Urothelium cell line (cell line): ENCODE results near the gene MORN1.
"Not testable (repeated sequence)": the region's sequence is repeated elsewhere in the genome, so short reads cannot be mapped to it uniquely, and the experiment has no call there.

Experiments
- DNase-seq: peaks from one replicate; pipeline ENCODE4 v3.0.0; 2011; ENCODE audit warnings: low spot score, mixed read lengths
- FAIRE-seq: peaks from 2 replicates; lab custom pipeline; 2011; peaks lifted over from hg19 to GRCh38; lab: Jason Lieb, UNC

MORN1 gene

DNA sequence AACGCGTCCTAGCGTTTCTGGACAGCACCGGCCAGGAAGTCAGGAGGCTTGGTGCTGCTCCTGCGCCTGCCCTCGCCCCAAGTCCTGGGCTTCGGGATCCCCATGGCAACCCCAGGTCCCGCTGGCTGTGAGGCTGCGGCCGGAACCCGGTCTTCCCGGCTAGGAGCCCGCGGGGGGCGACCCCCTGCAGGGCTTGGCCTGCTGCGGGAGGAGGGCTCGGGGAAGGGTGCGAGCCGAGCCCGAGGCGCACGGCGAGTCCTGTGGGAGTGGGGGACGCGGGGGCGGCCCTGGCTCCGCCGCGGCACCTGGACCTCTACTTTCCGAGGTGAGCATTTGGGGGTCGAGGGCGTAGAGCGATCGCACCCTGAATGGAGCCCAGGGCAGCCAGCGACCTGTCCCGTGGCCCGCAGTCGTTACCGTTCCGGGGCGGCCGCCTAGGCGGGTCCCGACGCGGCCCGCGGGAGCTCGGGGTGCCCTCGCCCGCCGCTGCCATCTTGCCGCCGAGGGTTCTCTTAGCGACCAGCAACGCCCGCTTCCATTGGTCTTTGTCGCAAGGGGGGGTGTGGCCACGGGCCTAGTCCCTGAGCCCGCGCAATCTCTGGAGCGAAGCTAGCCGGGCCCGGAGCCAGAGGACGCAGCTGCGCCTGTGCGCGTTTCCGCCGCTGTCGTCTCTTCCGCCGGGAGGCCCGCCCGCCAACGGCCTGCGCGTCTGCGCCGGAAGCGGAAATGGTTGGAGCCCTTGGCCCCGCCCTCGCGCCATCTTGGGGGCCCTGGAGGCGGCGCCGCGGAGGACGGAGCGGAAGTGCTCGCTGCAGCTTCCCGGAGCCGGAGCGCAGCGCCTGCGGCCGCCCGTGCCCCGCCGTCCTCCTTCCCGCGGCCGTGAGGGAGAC lies at the start of gene MORN1, which contains the start of gene RER1:
MORN1 (minus strand) TSS at position 514 of the 890 bp plus-strand sequence; CDS start at position 493, 21 bp downstream.
RER1 (plus strand) TSS at position 801 of the 890 bp plus-strand sequence. CDS start 3,950 bp downstream, outside the sequence.
- peak; percentile 79 for FAIRE-seq

DNA sequence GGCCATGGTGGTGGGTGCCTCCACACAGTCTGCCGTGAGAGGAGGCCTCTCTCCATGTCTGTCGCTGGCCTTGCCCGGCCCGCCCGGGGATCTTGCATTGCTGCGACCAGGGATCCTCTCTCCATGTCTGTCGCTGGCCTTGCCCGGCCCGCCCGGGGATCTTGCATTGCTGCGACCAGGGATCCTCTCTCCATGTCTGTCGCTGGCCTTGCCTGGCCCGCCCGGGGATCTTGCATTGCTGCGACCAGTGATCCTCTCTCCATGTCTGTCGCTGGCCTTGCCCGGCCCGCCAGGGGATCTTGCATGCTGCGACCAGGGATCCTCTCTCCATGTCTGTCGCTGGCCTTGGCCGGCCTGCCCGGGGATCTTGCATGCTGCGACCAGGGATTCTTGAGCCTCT lies 49.0 kb upstream of the MORN1 start:
- not testable (repeated sequence) for DNase-seq
- peak; percentile 74 for FAIRE-seq

More for the DNA sequence above, at the start of gene MORN1, which contains the start of gene RER1:
- peak; percentile 97 for DNase-seq

DNA sequence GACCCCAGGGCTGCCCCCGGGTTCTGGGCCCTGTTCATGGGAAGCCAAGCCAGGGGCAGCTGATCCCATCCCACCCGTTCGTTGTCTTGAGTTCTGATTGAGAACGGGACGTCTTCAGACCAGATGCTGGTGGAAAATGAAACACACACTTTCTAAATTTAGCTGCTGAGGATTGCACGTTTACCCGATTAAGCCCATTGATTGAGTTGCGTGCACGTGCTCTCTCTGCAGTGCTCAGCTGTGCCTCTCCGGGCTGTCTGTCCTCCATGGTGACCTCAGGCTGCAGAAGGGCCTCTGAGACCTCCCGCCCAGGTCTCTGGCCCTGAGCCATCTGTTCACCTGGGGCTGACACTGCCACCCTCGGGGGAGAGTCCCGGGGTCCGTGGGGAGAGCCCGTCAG lies 48.0 kb upstream of the MORN1 start:
- FAIRE-seq (no peak), DNase-seq (no peak)

DNA sequence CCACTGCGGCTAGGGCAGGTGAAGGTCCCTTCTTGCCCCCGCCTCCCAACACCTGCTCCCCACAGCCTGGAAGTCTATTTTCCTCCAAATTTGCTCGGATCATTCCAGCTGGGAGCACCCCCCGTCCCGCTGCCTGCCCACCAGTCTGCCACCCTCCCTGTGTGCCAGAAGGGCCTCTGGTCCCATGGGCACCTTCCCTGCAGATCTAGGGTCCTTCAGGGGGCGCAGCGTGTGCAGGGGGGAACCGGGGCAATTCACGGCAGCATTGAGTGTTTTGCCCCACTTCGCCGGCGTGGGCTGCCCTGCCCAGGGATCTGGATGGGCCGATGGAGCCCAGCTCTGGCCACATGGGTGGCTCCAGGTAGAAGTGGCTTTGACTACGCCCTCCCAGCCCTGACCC lies 47.3 kb upstream of the MORN1 start:
- DNase-seq (no peak), FAIRE-seq (no peak)

DNA sequence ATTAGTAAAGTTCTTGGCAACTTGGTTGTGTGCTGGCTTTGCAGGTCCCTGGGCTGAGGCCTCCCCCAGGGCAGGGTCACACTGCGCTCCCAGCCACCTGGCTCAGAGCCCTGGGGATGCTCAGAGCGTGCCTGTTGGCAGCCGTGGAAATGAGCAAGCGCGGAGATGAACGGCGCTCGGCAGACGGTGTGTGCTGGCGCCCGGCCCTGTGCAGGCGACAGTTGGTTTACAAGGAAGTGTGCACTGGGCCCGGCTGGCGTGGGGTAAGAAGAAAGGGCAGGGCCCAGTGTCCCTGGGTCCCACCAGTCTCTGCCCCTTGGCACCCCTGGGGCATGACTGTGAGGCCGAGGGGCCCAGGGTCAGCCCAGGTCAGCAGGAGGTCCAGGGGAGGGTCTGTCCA lies 46.7 kb upstream of the MORN1 start:
- DNase-seq (no peak), FAIRE-seq (no peak)

DNA sequence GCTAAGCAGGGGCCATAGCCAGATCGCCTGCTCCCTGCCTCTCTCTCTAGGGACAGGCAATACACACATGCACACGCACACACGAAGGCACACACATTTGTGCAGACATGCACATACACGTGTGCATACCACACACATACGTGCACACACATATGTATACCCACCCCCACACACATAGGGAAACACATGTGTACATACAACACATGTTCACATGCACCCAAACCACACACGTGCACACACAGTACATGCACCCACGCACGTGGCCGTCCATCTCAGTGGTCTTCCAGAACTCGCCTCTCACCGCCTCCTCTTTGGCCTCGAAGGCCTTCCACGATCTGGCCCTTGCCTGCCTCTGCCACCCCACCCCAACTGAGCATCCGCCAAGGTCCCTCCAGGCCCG lies 46.3 kb upstream of the MORN1 start:
- FAIRE-seq, result no peak
- DNase-seq, result no peak

DNA sequence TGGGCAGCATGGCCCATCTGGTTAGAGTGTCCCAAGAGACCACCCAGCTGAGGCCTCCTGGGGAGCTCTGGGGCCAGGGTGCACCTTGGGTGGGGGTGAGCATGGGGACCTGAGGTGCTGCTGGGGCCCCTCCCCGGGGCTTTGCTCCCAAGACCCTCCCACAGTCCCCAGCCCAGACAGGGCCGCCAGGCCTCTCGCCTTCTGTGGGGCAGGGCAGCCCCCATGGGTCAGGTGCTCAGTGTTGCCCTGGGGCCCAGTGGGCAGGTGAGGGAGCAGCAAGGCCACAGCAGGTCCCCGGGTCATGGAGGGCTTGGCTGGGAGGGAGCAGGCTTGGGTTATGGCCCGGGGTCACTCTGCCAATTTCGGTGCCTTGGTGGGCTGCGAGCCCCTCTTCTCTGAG lies 45.5 kb upstream of the MORN1 start:
- DNase-seq (no peak), FAIRE-seq (no peak)

DNA sequence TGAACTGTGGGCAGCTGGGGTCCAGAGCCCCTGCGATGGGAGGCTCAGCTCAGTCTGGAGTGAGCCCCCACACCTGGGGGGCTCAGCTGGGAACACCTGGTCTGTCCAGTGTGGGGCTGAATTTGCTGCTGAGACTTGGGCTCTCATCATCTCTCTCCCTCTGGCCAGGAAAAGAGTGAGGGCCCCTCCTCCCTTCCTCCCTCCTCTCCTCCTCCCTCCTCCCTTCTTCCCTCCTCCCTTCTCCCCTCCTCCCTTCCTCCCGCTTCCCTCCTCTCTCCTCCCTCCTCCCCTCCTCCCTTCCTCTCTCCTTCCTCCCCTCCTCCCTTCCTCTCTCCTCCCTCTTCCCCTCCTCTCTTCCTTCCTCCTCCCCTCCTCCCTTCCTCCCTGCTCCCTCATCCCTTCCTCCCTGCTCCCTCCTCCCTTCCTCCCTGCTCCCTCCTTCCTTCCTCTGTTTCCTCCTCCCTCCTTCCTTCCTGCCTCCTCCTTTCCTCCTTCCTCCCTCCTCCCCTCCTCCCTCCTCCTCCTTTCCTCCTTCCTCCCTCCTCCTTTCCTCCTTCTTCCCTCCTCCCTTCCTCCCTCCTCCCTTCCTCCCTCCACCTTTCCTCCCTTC lies 44.5 kb upstream of the MORN1 start:
- FAIRE-seq, result no peak
- no peak for DNase-seq

DNA sequence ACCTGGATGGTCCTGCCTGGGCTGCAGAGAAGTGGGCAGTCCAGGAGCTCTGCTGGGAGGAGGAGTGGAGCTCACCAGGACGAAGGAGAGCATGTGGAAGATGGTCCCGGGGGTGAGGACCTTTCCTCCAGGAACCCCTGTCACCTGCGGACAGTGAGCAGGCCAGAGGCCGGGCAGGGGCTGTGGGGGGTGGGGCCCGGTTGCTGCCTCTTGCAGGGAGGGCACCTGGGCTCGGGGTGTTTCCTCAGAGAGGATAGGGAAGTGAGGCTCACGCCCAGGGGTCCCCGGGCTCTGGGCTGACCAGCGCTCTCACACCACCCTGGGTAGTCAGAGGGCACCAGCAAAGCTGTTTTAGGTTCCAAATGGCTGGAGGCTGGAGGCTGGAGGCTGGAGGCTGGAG lies 43.7 kb upstream of the MORN1 start:
- DNase-seq, result no peak
- FAIRE-seq, result no peak

DNA sequence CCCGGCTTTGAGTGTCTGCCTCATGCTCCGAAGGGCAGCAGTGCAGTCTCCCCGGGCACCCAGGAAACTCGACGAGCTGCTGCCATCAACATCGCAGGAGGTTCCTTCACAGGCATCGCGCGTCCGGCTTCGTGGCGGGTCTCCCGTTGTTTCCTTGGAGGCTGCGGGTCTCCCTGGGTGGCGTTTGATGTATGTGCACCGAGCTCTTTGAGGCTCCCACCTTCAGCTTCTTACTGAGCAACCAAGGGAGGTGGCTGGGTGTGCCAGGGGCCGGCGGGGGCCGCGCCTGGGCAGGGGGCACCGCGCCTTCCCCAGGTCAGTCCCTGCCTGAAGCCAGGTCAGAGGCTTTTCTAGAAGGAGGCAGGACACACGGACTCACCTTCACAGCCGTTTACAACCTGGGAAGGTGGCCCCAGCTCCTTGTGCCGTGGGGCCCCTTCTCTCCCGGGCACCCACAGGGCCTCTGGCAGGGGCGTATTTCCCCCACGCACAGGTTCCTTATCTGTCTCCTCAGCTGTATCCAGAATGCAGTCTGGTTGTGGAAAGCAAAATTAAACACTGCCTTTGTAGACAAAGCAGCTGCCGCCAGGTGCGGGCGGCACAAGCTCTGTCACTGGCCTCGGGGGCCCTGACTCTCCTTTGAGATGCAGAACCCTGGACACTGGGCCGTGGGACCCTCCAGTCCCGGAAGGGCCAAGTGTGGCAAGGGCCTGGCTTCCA lies 42.7 kb upstream of the MORN1 start:
- DNase-seq, result no peak
- no peak for FAIRE-seq

DNA sequence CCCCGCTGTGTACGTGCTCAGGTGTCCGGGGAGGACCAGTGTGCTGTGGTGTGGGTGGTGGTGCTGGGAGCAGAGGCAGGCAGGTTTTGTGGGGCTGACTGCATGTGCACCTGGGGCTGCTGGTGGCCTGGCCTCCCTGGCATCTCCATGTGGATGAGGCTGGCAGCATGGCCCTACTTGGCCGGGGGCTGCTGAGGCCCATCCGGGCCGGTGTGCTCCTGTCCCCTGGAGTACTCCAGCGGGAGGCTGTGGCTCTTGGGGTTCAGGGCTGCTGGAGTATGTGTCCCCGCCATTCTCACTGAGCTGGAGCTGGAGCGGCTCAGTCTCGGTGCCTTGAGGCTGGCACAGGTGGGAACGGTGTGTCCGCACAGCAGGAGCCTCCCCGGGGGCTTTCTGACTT lies 41.8 kb upstream of the MORN1 start:
- no peak for FAIRE-seq
- DNase-seq, result no peak

DNA sequence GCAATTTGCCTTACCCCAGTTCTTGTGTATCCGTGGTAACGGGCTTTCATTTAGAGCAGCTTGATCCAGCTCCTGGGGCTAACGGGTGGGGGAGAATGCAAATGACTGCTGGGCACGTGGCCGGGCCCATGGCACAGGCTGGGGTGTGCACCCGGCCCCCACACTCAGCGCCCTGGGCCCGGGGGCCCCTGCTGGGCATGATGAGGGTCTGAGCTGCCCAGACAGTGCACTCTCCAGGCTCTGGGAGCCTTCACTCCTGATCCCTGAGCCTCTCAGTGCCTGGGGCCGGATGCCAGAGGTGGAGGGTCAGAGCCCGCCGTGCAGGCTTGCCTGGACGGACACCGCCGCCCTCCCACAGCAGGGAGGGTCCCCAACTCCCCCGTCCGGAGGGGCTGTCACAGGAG lies 41.1 kb upstream of the MORN1 start:
- FAIRE-seq (no peak), DNase-seq (no peak)

DNA sequence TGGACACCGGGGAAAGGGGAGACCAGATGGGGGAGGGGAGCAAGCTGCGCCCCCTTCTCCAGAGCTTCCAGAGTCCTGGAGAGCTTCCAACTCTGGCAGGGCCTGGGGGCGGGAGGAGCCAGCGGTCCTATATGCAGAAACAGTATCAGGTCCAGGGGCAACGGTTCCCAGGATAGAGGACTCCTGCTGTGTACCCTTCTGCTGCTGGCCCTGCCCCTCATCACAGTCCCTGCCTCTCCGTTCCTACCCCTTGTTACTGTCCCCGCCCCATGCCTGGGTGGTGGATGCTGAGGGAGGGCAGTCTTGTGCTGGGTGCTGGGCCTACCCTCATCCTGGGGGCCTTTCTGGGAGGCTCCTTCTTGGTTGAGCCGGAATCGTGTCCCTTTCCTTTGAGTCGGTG lies 40.2 kb upstream of the MORN1 start:
- FAIRE-seq (no peak), DNase-seq (no peak)

DNA sequence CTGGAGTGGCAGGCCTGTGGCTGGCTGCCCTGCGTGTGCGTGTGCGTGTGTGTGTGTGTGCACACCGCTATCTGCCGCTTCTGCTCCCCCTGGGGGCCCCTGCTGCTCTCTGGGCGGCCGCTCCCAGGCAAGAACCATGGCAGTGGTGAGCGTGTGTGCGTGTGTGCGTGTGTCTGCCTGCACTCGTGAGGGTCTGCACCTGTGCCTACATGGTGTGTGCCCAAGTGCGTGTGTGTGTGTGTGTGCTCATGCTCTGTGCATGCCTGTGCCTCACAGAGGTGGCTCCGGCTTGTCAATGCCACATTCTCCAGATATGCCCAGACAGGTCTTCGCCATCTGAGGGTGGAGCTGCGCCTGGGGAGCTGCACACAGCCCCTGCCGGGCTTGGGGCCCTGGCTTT lies 39.7 kb upstream of the MORN1 start:
- DNase-seq, result no peak
- no peak for FAIRE-seq

DNA sequence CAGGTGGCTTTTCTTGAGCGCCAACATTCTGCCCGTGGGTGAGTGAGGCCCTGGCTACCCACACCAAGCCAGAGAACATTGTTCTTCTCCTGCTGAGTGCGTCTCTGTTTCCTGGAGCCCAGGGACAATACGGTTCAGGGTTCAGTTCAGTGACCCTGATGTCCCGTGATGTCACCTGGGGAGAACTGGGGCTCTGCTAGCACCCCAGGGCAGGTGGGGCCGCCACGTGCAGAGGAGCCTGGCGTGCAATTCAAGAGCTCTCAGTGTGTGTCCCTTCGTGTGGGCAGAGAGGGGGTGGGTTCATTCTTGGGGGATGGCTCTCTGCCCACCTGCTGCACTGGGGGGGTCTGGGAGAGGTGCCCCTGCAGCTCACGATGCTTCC lies 39.2 kb upstream of the MORN1 start:
- FAIRE-seq (no peak), DNase-seq (no peak)

DNA sequence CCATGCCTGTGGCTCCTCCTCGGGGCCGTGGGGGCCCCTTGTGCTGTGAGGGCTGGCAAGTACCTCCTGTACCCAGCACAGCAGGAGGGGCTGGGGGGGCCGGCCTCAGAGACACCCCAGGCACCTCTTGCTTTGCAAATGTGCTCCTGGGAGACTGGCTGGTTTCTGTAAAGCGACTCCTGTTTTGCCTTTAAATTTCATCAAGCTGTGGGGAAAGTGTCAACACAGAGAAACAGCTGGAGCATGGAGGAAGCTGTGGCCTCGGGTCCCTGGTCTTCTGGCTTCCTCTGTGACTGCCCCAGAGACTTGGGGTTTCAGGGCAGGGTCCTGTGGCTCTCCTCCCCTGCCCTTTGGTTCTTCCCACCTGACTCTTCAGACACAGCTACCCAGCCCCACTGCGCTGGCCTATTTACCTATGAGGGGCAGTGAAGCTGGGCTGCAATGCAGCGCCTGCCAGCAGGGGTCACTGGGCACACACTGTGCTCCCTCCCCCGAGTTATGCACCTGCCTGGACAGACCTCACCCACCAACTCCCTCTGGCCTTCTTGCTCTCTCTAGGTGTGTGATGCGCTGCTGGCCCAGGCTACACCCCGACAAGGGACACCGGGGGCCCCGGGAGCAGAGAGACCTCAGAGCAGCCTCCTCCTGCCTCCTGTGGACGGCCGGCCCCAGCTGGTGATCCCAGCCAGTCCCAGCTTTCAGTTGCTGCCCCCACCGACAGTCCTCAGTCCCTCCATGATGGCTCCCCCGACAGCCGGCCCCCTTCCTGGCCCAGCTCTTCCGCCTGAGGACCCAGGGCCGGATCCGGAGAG lies 38.6 kb upstream of the MORN1 start:
- FAIRE-seq (no peak), DNase-seq (no peak)

DNA sequence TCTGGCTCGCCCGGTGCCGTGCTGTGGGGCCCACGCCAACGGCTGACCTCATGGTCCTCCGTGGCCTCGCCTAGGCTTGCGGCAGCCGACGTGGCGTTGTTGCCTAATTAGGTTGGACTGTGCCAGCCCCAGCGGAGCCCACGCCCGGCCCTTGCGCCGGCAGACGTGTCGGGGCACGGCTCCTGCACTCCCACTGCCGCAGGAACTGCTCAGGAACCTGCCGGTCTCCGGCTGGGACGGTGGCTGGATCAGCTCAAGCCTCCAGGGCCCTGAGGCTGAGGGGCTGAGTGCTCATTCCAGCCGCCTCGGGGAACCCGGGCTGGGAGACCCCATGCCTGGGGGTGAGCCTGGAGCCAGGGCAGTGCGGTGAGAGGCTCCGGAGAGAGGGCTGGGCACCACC lies 37.1 kb upstream of the MORN1 start:
- FAIRE-seq (no peak), DNase-seq (no peak)

DNA sequence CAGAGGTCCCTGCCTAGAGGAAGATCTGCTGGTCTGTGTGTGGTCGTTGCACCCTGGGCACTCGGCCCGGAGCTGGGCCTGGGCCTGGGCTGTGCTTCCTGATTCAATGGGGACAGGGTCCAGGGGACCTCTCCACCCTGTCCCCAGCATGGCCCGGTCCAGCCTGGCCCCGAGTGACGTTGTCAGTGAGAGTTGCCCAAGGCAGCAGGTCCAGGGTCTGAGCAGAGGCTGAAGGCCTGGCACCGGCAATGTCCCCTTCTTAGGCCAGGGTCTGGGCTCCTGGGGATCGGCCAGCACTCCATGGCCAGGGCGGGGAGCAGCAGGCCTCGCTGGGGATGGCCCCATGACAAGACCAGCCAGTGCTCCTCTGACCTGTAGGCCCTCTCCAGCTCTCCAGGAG lies 36.6 kb upstream of the MORN1 start:
- FAIRE-seq (no peak), DNase-seq (no peak)

DNA sequence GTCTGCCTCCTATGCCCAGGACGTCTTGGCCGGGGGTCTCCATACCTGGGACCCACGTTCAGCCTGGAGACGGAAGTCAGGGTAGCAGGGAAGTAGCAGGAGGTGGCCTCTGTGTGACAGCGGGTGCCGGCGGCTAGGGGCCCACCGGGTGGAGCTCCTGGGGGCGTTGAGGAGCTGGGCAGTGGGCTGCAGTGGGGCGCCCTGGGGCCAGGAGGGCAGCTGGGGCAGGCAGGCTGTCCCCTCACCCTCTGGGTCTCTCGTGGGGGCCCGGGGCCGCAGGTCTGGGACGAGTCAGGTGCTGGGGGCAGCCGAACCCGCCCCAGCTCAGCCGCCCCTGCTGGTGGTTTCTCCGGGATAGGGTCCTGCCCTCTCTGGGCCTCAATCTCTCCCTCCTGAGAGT lies 35.7 kb upstream of the MORN1 start:
- DNase-seq (no peak), FAIRE-seq (no peak)

DNA sequence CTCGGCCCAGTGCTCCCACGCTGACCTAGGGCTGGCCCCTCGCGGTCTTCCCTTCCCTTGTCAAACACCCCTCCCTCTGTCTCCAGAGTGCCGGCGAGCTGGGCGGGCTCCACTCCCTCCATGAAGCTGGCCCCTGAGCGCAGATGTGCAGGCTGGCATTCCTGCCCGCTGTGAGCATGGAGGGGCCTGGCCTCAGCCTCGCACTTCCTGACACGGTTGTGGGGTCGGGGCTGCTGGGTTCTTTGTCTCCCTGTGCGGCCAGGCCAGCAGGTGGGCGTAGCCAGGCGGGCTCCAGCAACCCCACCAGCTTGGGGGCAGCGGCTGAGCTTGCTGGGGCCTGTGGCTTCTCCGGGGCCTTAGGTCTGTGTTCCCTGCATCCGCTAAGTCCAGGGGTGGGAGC lies 35.2 kb upstream of the MORN1 start:
- no peak for DNase-seq
- no peak for FAIRE-seq

DNA sequence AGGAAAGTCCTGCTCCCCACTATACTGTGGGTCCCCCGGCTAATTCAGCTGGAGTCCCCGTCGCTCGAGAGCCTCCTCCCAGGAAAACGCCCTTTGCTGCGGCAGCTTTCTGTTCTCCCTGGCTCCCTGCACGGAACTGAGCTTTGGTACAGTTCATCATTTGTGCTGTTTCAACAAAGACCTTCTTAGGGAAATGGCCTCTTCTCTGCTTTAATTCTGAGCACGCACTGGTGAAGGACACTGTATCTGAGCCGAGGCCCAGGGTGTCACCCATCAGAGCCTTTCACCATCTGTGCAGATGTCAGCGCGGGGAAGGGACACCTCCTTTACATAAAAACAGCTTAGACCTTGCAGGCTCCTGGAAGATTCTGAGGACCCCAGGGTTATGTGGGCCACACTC lies 34.5 kb upstream of the MORN1 start:
- FAIRE-seq, result no peak
- DNase-seq, result no peak
